GM23338 (cell line): ENCODE data around the gene CELF2. TPM values are rescaled to one million over a fixed set of nuclear protein-coding genes. Genes with fewer than 3 reads are reported as not detected.

Source experiments
- ATAC-seq: fragments of 200-7000 bp; cut with Tn5 transposase; 3 replicates; pipeline ENCODE4 v1.9.1; 2020
- DNase-seq: peaks from one replicate; pipeline ENCODE4 v3.0.0-alpha.2; 2015; ENCODE audit warnings: low spot score
- H2AFZ ChIP-seq: fragments of 200-600 bp; sonication (generic); 2 replicates; pipeline ENCODE4 v1.8.0; 2016; ENCODE audit warnings: antibody characterized with exemption, mild to moderate bottlenecking, moderate library complexity
- H3F3A ChIP-seq: fragments of 200-600 bp; sonication (generic); replicated peaks from 2 replicates; pipeline ENCODE4 v1.8.0; 2017; ENCODE audit warnings: antibody characterized with exemption, mixed run types, low read depth
- H3K27ac ChIP-seq: fragments of 200-600 bp; sonication (generic); 2 replicates; pipeline ENCODE4 v1.6.1; 2016; ENCODE audit warnings: low read depth
- H3K27me3 ChIP-seq: fragments of 200-600 bp; sonication (generic); 2 replicates; pipeline ENCODE4 v1.8.0; 2016; ENCODE audit warnings: mild to moderate bottlenecking, mixed run types, moderate library complexity; ENCODE audit not compliant: insufficient read depth
- H3K36me3 ChIP-seq: fragments of 200-600 bp; sonication (generic); 2 replicates; pipeline ENCODE4 v1.8.0; 2016; ENCODE audit warnings: mild to moderate bottlenecking; ENCODE audit not compliant: insufficient read depth
- H3K4me1 ChIP-seq: fragments of 200-600 bp; sonication (generic); 2 replicates; pipeline ENCODE4 v1.8.0; 2016; ENCODE audit warnings: mild to moderate bottlenecking, moderate library complexity; ENCODE audit not compliant: insufficient read depth
- H3K4me2 ChIP-seq: fragments of 200-600 bp; sonication (generic); 2 replicates; pipeline ENCODE4 v1.7.1; 2017; ENCODE audit warnings: mixed run types
- H3K4me3 ChIP-seq: fragments of 200-600 bp; sonication (generic); 2 replicates; pipeline ENCODE4 v1.6.1; 2016; ENCODE audit warnings: mixed run types
- H3K79me2 ChIP-seq: fragments of 200-600 bp; sonication (generic); replicated peaks from 2 replicates; pipeline ENCODE4 v1.8.0; 2017; ENCODE audit warnings: mild to moderate bottlenecking; ENCODE audit not compliant: insufficient read depth
- H3K9me2 ChIP-seq: fragments of 200-600 bp; sonication (generic); 2 replicates; pipeline ENCODE4 v1.8.0; 2017; ENCODE audit not compliant: insufficient read depth
- H4K20me1 ChIP-seq: fragments of 200-600 bp; sonication (generic); replicated peaks from 2 replicates; pipeline ENCODE4 v1.8.0; 2017; ENCODE audit warnings: mild to moderate bottlenecking; ENCODE audit not compliant: insufficient read depth
- H3K27ac Mint-ChIP-seq: 2 replicates; pipeline ENCODE4 v1.8.0; 2020; ENCODE audit warnings: inconsistent platforms, mild to moderate bottlenecking, moderate library complexity, mixed read lengths
- H3K27me3 Mint-ChIP-seq: 3 replicates; pipeline ENCODE4 v1.8.0; 2022; ENCODE audit warnings: low read depth, mild to moderate bottlenecking, moderate library complexity, mixed read lengths, inconsistent platforms; ENCODE audit not compliant: insufficient read depth, poor library complexity
- H3K36me3 Mint-ChIP-seq: 3 replicates; pipeline ENCODE4 v1.8.0; 2021; ENCODE audit warnings: low read depth, mild to moderate bottlenecking, inconsistent platforms, moderate library complexity, mixed read lengths
- H3K4me1 Mint-ChIP-seq: 3 replicates; pipeline ENCODE4 v1.8.0; 2020; ENCODE audit warnings: mild to moderate bottlenecking, inconsistent platforms, mixed read lengths
- H3K4me3 Mint-ChIP-seq: 3 replicates; pipeline ENCODE4 v1.8.0; 2021; ENCODE audit warnings: moderate library complexity, mild to moderate bottlenecking, inconsistent platforms, mixed read lengths
- H3K9me3 Mint-ChIP-seq: 3 replicates; pipeline ENCODE4 v1.8.0; 2020; ENCODE audit warnings: moderate library complexity, mild to moderate bottlenecking, inconsistent platforms, mixed read lengths
- CREB1 ChIP-seq: fragments of 250-450 bp; sonication (Bioruptor Pico); IDR thresholded peaks from 2 replicates; pipeline ENCODE4 v1.5.0; 2020; ENCODE audit warnings: low read depth, mild to moderate bottlenecking, moderate library complexity
- EZH2 ChIP-seq: fragments of 200-600 bp; sonication (generic); IDR thresholded peaks from one replicate; pipeline ENCODE4 v1.8.0; 2017; ENCODE audit warnings: antibody characterized with exemption, mild to moderate bottlenecking, low read depth; ENCODE audit not compliant: unreplicated experiment
- EZH2phosphoT487 ChIP-seq: fragments of 200-600 bp; sonication (generic); IDR thresholded peaks from one replicate; pipeline ENCODE4 v1.8.1; 2018; ENCODE audit warnings: antibody characterized with exemption; ENCODE audit not compliant: unreplicated experiment
- JUNB ChIP-seq: IDR thresholded peaks from one replicate; pipeline ENCODE4 v1.6.1; 2016; ENCODE audit warnings: antibody characterized with exemption; ENCODE audit not compliant: unreplicated experiment
- NANOG ChIP-seq: IDR thresholded peaks from 2 replicates; pipeline ENCODE4 v1.6.1; 2016; ENCODE audit warnings: antibody characterized with exemption, borderline replicate concordance
- STAT1 ChIP-seq: IDR thresholded peaks from one replicate; pipeline ENCODE4 v1.6.1; 2016; ENCODE audit warnings: antibody characterized with exemption; ENCODE audit not compliant: unreplicated experiment
- ZNF331 ChIP-seq: fragments of 250-450 bp; sonication (Bioruptor Pico); IDR thresholded peaks from 2 replicates; pipeline ENCODE4 v1.5.0; 2020; ENCODE audit warnings: low read depth, mild to moderate bottlenecking, moderate library complexity
- polyA plus RNA-seq: library from polyadenylated mRNA; unstranded; fragments of >200 nt; fragmentation: Nextera tagmentation; extraction: Ambion mirVana; gene quantifications from 2 replicates; pipeline ENCODE4 v1.2.1, GENCODE V29; 2016
- total RNA-seq: library from RNA; depleted of rRNA; stranded (reverse); fragments of >200 nt; shearing (Covaris generic); gene quantifications from 2 replicates; pipeline ENCODE4 v1.2.3, GENCODE V29; 2014
- TF ChIP-seq, protein P1 (sequence below), 2 experiments: fragments of 200-600 bp in 1 of 2; sonication (generic) in 1 of 2; conservative IDR thresholded peaks; 2 replicates each; pipeline versions ENCODE4 v1.5.1 to v1.6.1; 2016 to 2017; ENCODE audit warnings: antibody characterized with exemption in 2 of 2, low read depth in 2 of 2, mild to moderate bottlenecking in 2 of 2, moderate library complexity in 1 of 2

Gene CELF2
- total and polyA plus RNA-seq, 2 experiments from 2014 or later = 18.1 to 22.5 TPM

DNA sequence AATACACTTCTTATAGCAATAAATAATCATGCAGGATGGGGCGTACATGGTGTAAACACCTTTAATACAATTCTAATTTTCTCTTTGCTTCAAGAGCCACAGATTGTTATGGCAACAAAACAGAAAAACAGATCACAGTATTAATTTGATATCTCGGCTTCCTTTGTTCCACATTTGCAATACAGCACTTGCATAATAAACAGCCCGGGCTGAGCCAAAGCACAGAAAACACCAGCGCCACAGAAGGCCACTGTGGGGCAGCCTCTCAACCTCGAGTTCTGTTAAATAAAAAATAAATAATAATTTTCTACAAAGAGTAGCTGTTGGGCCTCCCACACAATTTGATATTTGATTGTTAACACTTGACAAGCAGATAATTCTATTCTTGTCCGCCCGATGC, 337.9 kb downstream of the CELF2 start:
- Mint-ChIP-seq H3K36me3 (peaks cover 18% of the 10 kb centered on the region), H3K4me1 (peaks cover 2% of the 10 kb centered on the region; the same call in 1 of the 3 replicates), H3K4me3 (no peak overlapping the region), H3K27ac (no peak overlapping the region), H3K27me3 (peaks cover 12% of the 10 kb centered on the region), H3K9me3 (peaks cover 19% of the 10 kb centered on the region)
- H3K4me1 ChIP-seq = no peaks in the 10 kb centered on the region
- H3K27me3 ChIP-seq = no peaks in the 10 kb centered on the region
- ATAC-seq (peak; percentile 45), DNase-seq (peak; percentile 34)
- no peak overlapping the region for H2AFZ ChIP-seq
- no peak overlapping the region for H3K4me2 ChIP-seq
- H3K79me2 ChIP-seq = no peaks in the 10 kb centered on the region
- no peaks in the 10 kb centered on the region for H3F3A ChIP-seq
- no peaks in the 10 kb centered on the region for H4K20me1 ChIP-seq
- H3K27ac ChIP-seq = no peak overlapping the region
- no peaks in the 10 kb centered on the region; the same call in 1 of the 2 replicates for H3K36me3 ChIP-seq
- no peak overlapping the region for H3K4me3 ChIP-seq
- TF ChIP-seq EZH2 = no peak
- no peak for TF ChIP-seq ZNF331 (CRISPR knock-in tag)
- TF ChIP-seq NANOG = no peak
- TF ChIP-seq STAT1 = no peak
- TF ChIP-seq, protein P1, sequence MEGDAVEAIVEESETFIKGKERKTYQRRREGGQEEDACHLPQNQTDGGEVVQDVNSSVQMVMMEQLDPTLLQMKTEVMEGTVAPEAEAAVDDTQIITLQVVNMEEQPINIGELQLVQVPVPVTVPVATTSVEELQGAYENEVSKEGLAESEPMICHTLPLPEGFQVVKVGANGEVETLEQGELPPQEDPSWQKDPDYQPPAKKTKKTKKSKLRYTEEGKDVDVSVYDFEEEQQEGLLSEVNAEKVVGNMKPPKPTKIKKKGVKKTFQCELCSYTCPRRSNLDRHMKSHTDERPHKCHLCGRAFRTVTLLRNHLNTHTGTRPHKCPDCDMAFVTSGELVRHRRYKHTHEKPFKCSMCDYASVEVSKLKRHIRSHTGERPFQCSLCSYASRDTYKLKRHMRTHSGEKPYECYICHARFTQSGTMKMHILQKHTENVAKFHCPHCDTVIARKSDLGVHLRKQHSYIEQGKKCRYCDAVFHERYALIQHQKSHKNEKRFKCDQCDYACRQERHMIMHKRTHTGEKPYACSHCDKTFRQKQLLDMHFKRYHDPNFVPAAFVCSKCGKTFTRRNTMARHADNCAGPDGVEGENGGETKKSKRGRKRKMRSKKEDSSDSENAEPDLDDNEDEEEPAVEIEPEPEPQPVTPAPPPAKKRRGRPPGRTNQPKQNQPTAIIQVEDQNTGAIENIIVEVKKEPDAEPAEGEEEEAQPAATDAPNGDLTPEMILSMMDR (conservative IDR thresholded peaks at IDR 0.05; ENCODE audit: low read depth in 2 of 2) = peak; percentile 20 to 37; a peak in 2 of 4 replicates
- TF ChIP-seq JUNB = no peak
- TF ChIP-seq EZH2phosphoT487 = no peak
- no peaks in the 10 kb centered on the region for H3K9me2 ChIP-seq

DNA sequence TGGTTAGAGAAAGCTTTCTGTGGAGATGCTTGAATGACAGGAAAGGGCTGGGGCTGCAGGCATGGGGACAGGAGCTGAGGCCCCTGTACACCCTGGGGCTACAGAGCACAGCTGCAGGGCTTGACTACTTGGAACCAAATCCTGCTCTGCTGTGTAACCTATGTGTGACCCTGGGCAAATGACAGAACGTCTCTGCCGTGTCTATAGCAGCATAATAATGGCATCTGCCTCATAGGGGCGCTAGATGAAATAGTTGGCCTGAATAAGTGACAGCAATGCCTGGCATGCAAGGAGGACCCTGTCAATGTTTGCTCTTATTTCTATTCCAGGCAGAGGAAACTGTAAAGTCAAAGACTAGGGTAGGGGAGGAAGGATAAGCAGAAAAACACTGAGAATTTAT, 339.8 kb downstream of the CELF2 start:
- Histone ChIP-seq H3F3A (no peaks in the 10 kb centered on the region), H3K27me3 (no peaks in the 10 kb centered on the region), H3K27ac (no peak overlapping the region), H4K20me1 (no peaks in the 10 kb centered on the region), H3K79me2 (no peaks in the 10 kb centered on the region), H3K4me1 (no peaks in the 10 kb centered on the region), H2AFZ (no peak overlapping the region), H3K4me3 (no peak overlapping the region), H3K36me3 (no peaks in the 10 kb centered on the region; the same call in 1 of the 2 replicates), H3K4me2 (no peak overlapping the region), H3K9me2 (peaks cover 10% of the 10 kb centered on the region; the same call in 1 of the 2 replicates)
- Mint-ChIP-seq H3K9me3 (peaks cover 10% of the 10 kb centered on the region), H3K4me3 (no peak overlapping the region), H3K27ac (no peak overlapping the region), H3K36me3 (peaks cover 12% of the 10 kb centered on the region; the same call in 2 of the 3 replicates), H3K4me1 (peaks cover 2% of the 10 kb centered on the region; the same call in 1 of the 3 replicates), H3K27me3 (peaks cover 9% of the 10 kb centered on the region)
- TF ChIP-seq, protein P1 (conservative IDR thresholded peaks at IDR 0.05; ENCODE audit: low read depth in 2 of 2) = peak; percentile 43 to 46
- TF ChIP-seq CREB1 (CRISPR knock-in tag) = no peak
- DNase-seq (no peak), ATAC-seq (no peak)
